ENCODE data around the gene TXNL1.
"Not testable (repeated sequence)": the region's sequence is repeated elsewhere in the genome, so short reads cannot be mapped to it uniquely, and the experiment has no call there.

TXNL1 gene

GRCh38 chr18:56638232-56639103, at the start of gene TXNL1:
TSS of gene TXNL1 (minus strand) at chr18:56638592. CDS start at chr18:56638440, 152 bp downstream.
- DNase-seq (ENCODE audit: low spot score) = peak; percentile 99

DNA sequence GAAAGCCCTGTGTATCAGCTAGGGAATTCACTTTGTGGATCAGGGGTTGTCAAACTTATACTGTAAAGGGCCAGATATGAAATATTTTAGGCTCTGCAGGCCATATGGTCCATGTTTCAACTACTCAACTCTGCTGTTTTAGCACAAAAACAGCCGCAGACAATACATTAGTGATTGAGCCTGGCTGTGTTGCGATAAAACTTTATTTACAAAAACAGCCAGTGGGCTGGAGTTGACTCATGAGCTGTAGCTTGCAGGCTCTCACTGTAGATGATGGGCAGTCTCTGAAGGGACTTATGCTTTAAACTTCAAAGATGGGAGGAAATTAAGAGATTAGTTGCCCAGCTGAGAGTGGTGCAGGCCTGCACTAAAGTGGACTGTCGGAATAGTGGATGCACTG, 45.9 kb upstream of the TXNL1 start:
- no peak for DNase-seq (ENCODE audit: low spot score)

- DNase-seq (ENCODE audit: low spot score) = no peak
These were observed 40.6 kb upstream of the TXNL1 start for GRCh38 chr18:56678836-56679565.

DNA sequence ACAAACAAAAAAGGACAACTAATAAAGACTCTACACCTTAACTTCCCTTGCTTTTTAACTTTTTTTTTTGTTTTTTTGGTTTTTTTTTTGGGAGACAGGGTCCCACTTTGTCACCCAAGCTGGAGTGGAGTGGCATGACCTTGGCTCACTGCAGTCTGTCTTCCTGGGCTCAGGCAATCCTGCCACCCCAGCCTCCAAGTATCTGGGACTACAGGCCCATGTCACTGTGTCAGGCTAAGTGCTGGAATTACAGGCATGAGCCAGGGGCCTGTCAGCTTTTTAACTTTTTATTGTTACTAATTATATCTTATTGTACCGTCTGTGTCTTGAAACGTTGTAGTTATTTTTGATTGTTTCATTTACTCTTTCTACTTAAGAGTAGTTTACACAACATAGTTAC, 38.2 kb upstream of the TXNL1 start:
- DNase-seq (ENCODE audit: low spot score) = no peak

DNA sequence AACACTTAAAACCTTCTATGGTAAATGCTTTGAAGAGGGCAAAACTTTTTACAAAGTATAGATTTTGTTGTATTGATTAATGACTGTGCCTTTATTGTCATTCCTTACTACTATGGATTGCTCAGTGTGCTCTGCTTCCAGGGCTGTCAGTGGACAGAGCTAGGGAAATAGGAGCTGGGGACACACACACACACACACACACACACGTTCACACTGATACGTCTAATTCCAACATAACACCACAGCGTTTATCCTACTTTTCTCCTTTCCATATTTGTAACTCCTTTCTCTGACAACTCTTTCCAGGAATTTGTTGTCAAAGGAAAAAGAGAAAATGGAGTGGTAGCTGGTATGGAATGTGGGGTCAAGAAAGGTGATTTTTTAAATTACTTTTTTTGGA, 34.6 kb upstream of the TXNL1 start:
- no peak for DNase-seq (ENCODE audit: low spot score)

DNA sequence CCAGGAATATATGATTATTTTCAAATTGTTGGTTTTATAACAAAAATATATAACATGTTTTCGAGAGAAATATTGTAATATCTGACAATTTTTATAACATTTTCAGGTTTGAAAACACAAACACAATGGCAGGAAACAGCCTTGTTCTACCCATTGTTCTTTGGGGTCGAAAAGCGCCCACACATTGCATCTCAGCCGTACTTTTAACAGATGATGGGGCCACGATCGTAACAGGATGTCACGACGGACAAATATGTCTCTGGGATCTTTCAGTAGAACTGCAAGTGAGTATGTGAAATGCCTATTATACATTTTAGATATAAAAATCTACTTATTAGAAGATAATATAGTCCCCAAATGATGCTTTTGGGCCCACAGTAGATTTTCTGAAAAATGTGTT, 34.0 kb upstream of the TXNL1 start:
- no peak for DNase-seq (ENCODE audit: low spot score)

- DNase-seq (ENCODE audit: low spot score) = no peak
These were observed 24.5 kb upstream of the TXNL1 start for GRCh38 chr18:56662902-56663301.

GRCh38 chr18:56662502-56662901, 24.1 kb upstream of the TXNL1 start:
- DNase-seq (ENCODE audit: low spot score) = no peak

- no peak for DNase-seq (ENCODE audit: low spot score)
These were observed 23.6 kb upstream of the TXNL1 start for GRCh38 chr18:56662063-56662408.

DNA sequence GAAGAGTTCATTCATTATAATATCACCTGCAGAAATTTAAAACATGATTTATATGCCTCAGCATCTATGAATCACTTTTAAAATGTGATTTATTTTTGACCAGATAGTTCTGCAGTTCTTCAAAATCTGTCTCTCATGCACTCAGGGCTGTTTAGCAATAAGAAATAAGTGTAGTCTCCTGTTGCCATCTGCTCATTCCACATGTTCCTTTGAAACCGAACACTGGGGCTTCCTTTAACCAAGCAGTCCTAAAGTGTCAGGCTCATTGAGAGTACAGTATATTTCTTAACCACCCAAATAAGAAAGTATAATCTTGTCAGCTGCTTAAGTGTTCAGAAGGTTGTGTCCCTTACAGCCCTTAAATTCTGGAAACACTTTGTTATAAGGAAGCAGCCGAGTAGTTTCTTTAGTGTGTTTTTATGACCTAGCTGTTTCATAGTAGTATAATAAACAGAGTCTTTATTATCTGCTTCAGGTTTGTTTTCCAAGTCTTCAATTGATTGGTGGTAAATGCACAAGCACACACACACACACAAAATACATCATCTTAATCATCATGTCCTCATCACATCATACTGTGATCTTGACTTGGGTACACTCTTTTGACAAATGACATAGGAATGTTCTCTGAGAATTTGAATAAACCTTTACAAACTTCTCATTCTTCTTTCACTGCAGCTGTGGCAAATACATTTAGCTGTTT, 23.1 kb upstream of the TXNL1 start:
- no peak for DNase-seq (ENCODE audit: low spot score)

GRCh38 chr18:56660655-56661054, 22.3 kb upstream of the TXNL1 start:
- DNase-seq (ENCODE audit: low spot score) = no peak

GRCh38 chr18:56659111-56659510, 20.7 kb upstream of the TXNL1 start:
- no peak for DNase-seq (ENCODE audit: low spot score)

DNA sequence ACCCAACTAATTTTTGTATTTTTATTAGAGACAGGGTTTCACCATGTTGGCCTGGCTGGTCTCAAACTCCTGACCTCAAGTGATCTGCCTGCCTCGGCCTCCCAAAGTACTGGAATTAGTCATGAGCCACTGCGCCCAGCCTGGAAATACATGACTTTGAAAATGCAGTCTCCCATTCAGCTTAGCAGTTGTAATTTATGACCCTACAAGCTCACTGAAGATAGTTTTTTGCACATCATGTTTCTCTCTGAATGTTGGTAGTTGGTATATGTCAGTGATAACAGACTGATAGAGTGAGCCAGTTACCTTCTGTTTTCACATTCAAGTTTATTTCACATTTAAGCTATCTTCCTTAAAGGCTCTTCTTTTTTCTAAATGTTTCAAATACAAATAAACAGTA, 19.9 kb upstream of the TXNL1 start:
- no peak for DNase-seq (ENCODE audit: low spot score)

DNA sequence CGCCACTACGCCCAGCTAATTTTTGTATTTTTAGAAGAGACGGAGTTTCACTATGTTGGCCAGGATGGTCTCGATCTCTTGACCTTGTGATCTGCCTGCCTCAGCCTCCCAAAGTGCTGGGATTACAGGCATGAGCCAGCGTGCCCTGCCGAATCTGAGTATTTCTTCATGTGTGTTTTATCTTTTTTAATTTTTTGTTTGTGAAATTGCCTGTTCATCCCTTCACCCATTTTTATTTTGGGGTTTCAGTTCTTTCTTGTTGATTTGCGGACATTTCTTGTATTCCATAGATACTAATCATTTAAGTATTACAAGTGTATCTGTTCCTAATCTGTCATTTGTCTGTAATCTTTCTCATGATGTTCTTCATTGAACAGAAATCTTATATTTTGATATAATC, 15.9 kb upstream of the TXNL1 start:
- DNase-seq (ENCODE audit: low spot score) = not testable (repeated sequence)

GRCh38 chr18:56652802-56653201, 14.4 kb upstream of the TXNL1 start:
- no peak for DNase-seq (ENCODE audit: low spot score)

- DNase-seq (ENCODE audit: low spot score) = no peak
These were observed 13.3 kb upstream of the TXNL1 start for GRCh38 chr18:56651771-56652092.

- peak; percentile 96 for DNase-seq (ENCODE audit: low spot score)
These were observed 12.8 kb upstream of the TXNL1 start, which contains the start of gene WDR7 for GRCh38 chr18:56650944-56651770. TSS of gene WDR7 (plus strand) at chr18:56651359. CDS start at chr18:56672516, 21,157 bp downstream.

GRCh38 chr18:56649996-56650395, 11.6 kb upstream of the TXNL1 start:
- no peak for DNase-seq (ENCODE audit: low spot score)

GRCh38 chr18:56647951-56648893, 9.8 kb upstream of the TXNL1 start:
- DNase-seq (ENCODE audit: low spot score) = no peak

DNA sequence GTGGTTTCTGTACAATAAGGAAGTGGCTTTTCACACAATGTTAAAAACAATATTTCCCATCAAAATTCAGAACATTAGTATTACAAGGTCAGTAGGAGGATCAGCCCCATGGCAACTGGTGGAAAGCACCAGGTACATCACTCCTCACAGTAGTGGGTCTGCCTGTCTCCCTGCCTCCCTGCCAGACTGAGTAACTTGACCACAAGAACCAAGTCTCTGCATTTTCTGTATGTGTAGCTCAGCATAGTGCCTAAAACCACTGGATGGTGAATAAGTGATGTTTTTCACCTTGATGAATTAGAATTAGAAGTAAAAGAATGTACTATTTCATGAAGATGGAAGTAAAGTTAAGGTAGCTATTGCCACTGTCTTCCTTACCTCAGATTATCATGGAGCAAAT, 8.7 kb upstream of the TXNL1 start:
- DNase-seq (ENCODE audit: low spot score) = no peak
